Endothelial cell of umbilical vein (primary cell): ENCODE results near the gene RMRP.

ENCODE experiments used
- CTCF ChIP-seq, 2 donors: IDR thresholded peaks; 1 replicate in 1 of 2; 2 replicates in 1 of 2; pipeline ENCODE4 v1.5.1; 2011; ENCODE audit warnings: low read length in 2 of 2, mild to moderate bottlenecking in 2 of 2, moderate library complexity in 2 of 2, control low read depth in 1 of 2, inconsistent platforms in 1 of 2, low read depth in 1 of 2; ENCODE audit not compliant: insufficient read depth in 1 of 2; ENCODE audit errors: extremely low read depth in 1 of 2
- EZH2 ChIP-seq: IDR thresholded peaks from 2 replicates; pipeline ENCODE4 v1.6.1; 2012; ENCODE audit warnings: borderline replicate concordance, low read depth, mild to moderate bottlenecking, moderate library complexity, low read length, inconsistent platforms; ENCODE audit not compliant: severe bottlenecking
- FOS ChIP-seq: IDR thresholded peaks from 2 replicates; pipeline ENCODE4 v1.6.1; 2011; ENCODE audit warnings: mild to moderate bottlenecking, low read length, moderate library complexity, borderline replicate concordance; ENCODE audit not compliant: insufficient read depth
- GATA2 ChIP-seq: IDR thresholded peaks from 2 replicates; pipeline ENCODE4 v1.7.0; 2011; ENCODE audit warnings: low read depth, mild to moderate bottlenecking, moderate library complexity, mixed read lengths, low read length; ENCODE audit not compliant: insufficient read length, insufficient read depth
- MAX ChIP-seq: IDR thresholded peaks from 2 replicates; pipeline ENCODE4 v1.6.1; 2011; ENCODE audit not compliant: insufficient read depth, insufficient read length
- MYC ChIP-seq: IDR thresholded peaks from one replicate; pipeline ENCODE4 v1.6.1; 2011; ENCODE audit warnings: mild to moderate bottlenecking, low read depth, low read length
- POLR2A ChIP-seq: IDR thresholded peaks from 2 replicates; pipeline ENCODE4 v1.6.1; 2012; ENCODE audit warnings: low read depth, mild to moderate bottlenecking, control low read depth, low read length
- POLR2AphosphoS5 ChIP-seq: IDR thresholded peaks from 2 replicates; pipeline ENCODE4 v1.6.1; 2012; ENCODE audit warnings: low read depth, mild to moderate bottlenecking, control low read depth, low read length, moderate library complexity; ENCODE audit not compliant: insufficient read depth

- peak; percentile 21 to 40 for TF ChIP-seq CTCF (IDR thresholded peaks at IDR 0.05; ENCODE audit: extremely low read depth in 1 of 2, insufficient read depth in 1 of 2, low read depth in 1 of 2, low read length in 2 of 2)
- TF ChIP-seq POLR2AphosphoS5, result peak; percentile 79
- TF ChIP-seq EZH2, result no peak
- peak; percentile 24 for TF ChIP-seq POLR2A
- no peak for TF ChIP-seq GATA2
- TF ChIP-seq MAX, result peak; percentile 42
- TF ChIP-seq MYC, result no peak
- no peak for TF ChIP-seq FOS
These were observed 7.0 kb upstream of the RMRP start, which contains the start of gene ARHGEF39 for GRCh38 chr9:35664531-35665470.
